Ascending aorta (tissue), 2 donors: ENCODE data around the gene PNMA8A. TPM values are rescaled to one million over a fixed set of nuclear protein-coding genes. Genes with fewer than 3 reads are reported as not detected.
A peak's percentile ranks its signal among the peaks of the same experiment; 100 is the strongest.

ENCODE experiments used
- DNase-seq, 2 donors: peaks; one replicate each; pipeline ENCODE4 v3.0.0-alpha.2; 2019; ENCODE audit warnings: low spot score in 2 of 2
- H3K27ac ChIP-seq, 2 donors: fragments of 200-600 bp; sonication (generic); one replicate each; pipeline ENCODE4 v1.5.1; 2016 to 2017; ENCODE audit warnings: mild to moderate bottlenecking in 1 of 2
- H3K27me3 ChIP-seq: fragments of 200-600 bp; sonication (generic); one replicate; pipeline ENCODE4 v1.5.1; 2017
- H3K36me3 ChIP-seq, 2 donors: fragments of 200-600 bp; sonication (generic); one replicate each; pipeline ENCODE4 v1.5.1; 2016
- H3K4me1 ChIP-seq, 2 donors: fragments of 200-600 bp; sonication (generic); one replicate each; pipeline ENCODE4 v1.5.1; 2016 to 2017; ENCODE audit warnings: mild to moderate bottlenecking in 1 of 2
- H3K4me3 ChIP-seq, 2 donors: fragments of 200-600 bp; sonication (generic); one replicate each; pipeline ENCODE4 v1.5.1; 2016 to 2017; ENCODE audit warnings: mild to moderate bottlenecking in 1 of 2
- H3K9me3 ChIP-seq, 2 donors: fragments of 200-600 bp; sonication (generic); one replicate each; pipeline ENCODE4 v1.5.1; 2016
- CTCF ChIP-seq, 3 experiments: fragments of 200-600 bp in 2 of 3; fragments of 450-650 bp in 1 of 3; sonication (generic) in 2 of 3; IDR thresholded peaks; one replicate each; pipeline ENCODE4 v1.5.1; 2016 to 2019; ENCODE audit warnings: antibody characterized with exemption in 3 of 3, mild to moderate bottlenecking in 1 of 3, moderate library complexity in 1 of 3
- intact Hi-C: fragments of 100-400 bp; cut with DNase I; formaldehyde crosslinking; loops from one replicate; pipeline ENCODE4 v1.15.1; 2023
- total RNA-seq: library from RNA; depleted of rRNA; stranded (reverse); fragments of >200 nt; gene quantifications from one replicate; pipeline ENCODE4 v1.1.0, GENCODE V29; 2016

Gene PNMA8A
- total RNA-seq, 1 donor from 2014 or later: 0.53 TPM

DNA sequence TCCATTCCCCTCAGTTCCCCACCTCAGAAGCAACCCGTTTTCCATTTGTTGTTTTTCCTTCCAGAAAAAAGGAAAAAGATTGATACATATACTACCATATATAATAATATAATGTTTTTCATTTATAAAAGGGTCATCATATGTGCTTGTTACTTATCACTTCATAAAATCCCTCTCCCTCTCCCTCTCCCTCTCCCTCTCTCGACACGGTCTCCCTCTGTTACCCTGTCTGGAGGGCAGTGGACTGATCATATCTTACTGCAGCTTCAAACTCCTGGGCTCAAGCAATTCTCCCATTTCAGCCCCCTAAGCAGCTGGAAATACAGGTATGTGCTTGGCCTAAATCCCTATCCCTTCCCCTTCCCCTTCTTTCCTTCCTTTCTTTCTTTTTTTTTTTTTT, 17.1 kb downstream of the PNMA8A start:
- DNase-seq: no peak
- intact Hi-C loops: no loop called here
- Histone ChIP-seq H3K36me3 (no peaks in the 10 kb centered on the region), H3K4me3 (no peak overlapping the region), H3K27ac (peak overlapping the region; percentile 11 to 23), H3K9me3 (peaks cover 0 to 3% of the 10 kb centered on the region in 2 donors), H3K27me3 (no peaks in the 10 kb centered on the region), H3K4me1 (peaks cover 2 to 7% of the 10 kb centered on the region in 2 donors)
- no peak for TF ChIP-seq CTCF (IDR thresholded peaks at IDR 0.05)

GRCh38 chr19:46453661-46454060, 17.7 kb downstream of the PNMA8A start:
- no peak for TF ChIP-seq CTCF (IDR thresholded peaks at IDR 0.05)
- intact Hi-C loops: no loop called here

DNA sequence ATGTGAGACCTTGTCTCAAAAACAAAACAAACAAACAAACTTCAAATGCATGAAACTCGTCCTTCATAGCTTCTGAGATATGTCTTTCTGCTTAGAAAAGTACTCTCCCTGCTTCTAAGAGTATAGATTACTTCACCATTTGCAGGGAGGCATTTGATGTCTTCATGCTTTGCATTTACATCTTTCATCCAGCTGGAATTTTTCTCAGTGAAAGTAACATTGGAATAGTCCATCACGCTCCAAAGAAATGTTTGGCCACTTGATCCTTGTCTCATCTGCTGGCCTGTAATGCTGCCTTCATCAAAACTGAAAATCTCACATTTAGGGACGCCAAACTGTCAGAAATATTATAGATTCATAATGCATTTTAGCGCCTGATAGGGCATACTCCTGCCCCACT, 19.2 kb downstream of the PNMA8A start:
- Histone ChIP-seq H3K9me3 (peaks cover 0 to 3% of the 10 kb centered on the region in 2 donors), H3K4me3 (no peak overlapping the region), H3K27ac (peak overlapping the region; percentile 79 to 85), H3K36me3 (no peaks in the 10 kb centered on the region), H3K27me3 (no peaks in the 10 kb centered on the region), H3K4me1 (peaks cover 2 to 14% of the 10 kb centered on the region in 2 donors)
- no peak for DNase-seq
- intact Hi-C loops: no loop called here
- TF ChIP-seq CTCF (IDR thresholded peaks at IDR 0.05): no peak

More at GRCh38 chr19:46453661-46454060, 17.7 kb downstream of the PNMA8A start:
- Histone ChIP-seq H3K4me1 (peaks cover 2 to 7% of the 10 kb centered on the region in 2 donors), H3K4me3 (no peak overlapping the region), H3K36me3 (no peaks in the 10 kb centered on the region), H3K27ac (peak overlapping the region; percentile 11 to 23), H3K9me3 (peaks cover 0 to 3% of the 10 kb centered on the region in 2 donors), H3K27me3 (no peaks in the 10 kb centered on the region)
- DNase-seq: no peak

DNA sequence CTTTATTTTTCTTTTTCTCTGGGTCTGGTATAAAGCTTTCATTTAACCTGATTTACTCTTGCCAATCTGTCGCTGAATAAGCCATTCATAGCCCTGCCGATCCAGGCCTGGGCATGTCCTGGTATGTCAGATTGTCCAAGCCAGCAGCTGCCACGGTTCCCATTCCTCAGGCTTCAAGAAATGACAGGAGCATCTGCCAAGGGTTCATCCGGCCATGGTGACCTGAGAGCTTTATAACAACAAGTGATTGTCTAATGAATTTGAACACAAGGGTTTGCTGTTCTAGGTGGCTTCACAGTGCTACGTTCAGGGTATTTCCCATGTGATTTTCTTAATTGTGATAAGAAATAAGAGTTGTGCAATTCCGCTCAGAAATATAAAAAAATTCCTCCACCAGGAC, 20.0 kb downstream of the PNMA8A start:
- peaks cover 2 to 14% of the 10 kb centered on the region in 2 donors for H3K4me1 ChIP-seq
- no peaks in the 10 kb centered on the region for H3K27me3 ChIP-seq
- intact Hi-C loops: no loop called here
- H3K4me3 ChIP-seq: peak overlapping the region in 1 of 2 donors; percentile 24
- H3K36me3 ChIP-seq: no peaks in the 10 kb centered on the region
- no peak for DNase-seq
- TF ChIP-seq CTCF (IDR thresholded peaks at IDR 0.05): no peak
- H3K27ac ChIP-seq: peak overlapping the region; percentile 79 to 85
- peaks cover 0 to 3% of the 10 kb centered on the region in 2 donors for H3K9me3 ChIP-seq

- H3K4me3 ChIP-seq: peak overlapping the region in 1 of 2 donors; percentile 24
- intact Hi-C loops: no loop called here
- H3K4me1 ChIP-seq: peaks cover 2 to 14% of the 10 kb centered on the region in 2 donors
- H3K27me3 ChIP-seq: no peaks in the 10 kb centered on the region
- H3K9me3 ChIP-seq: peaks cover 0 to 3% of the 10 kb centered on the region in 2 donors
- TF ChIP-seq CTCF (IDR thresholded peaks at IDR 0.05): no peak
- H3K27ac ChIP-seq: peak overlapping the region; percentile 79 to 85
- no peaks in the 10 kb centered on the region for H3K36me3 ChIP-seq
- DNase-seq: no peak
Measured at GRCh38 chr19:46450737-46451136, 20.6 kb downstream of the PNMA8A start.

DNA sequence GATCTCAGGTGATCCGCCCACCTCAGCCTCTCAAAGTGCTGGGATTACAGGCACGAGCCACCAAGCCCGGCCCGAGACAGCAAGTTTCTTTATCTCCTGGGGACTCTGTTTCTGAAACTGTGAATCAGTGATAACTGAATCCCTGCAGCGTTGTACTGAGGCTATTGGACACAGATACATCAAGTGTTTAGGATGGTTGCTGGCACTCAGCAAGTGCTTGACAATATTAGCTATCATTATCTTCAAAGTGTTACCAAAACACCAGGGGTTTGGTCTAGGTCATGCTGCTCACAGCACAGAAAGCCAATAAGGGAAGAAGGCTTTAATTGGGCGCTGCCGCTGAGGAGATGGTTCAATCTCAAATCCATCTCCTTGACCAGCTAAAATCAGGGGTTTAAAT, 22.1 kb downstream of the PNMA8A start:
- no peaks in the 10 kb centered on the region for H3K36me3 ChIP-seq
- peaks cover 2 to 14% of the 10 kb centered on the region in 2 donors for H3K4me1 ChIP-seq
- no peak overlapping the region for H3K4me3 ChIP-seq
- H3K27ac ChIP-seq: peak overlapping the region; percentile 79 to 85
- peaks cover 0 to 3% of the 10 kb centered on the region in 2 donors for H3K9me3 ChIP-seq
- no peak for DNase-seq
- H3K27me3 ChIP-seq: no peaks in the 10 kb centered on the region
- no peak for TF ChIP-seq CTCF (IDR thresholded peaks at IDR 0.05)
- intact Hi-C loops: loop anchor here (2.0 kb wide), 1 partner anchor 24 kb away; no protein-coding TSS in a partner anchor
